DMS153 treated with DMSO at 0.1 percent for 48 hours (cell line): ENCODE results near the gene AMELX.

Experiments used
- DNase-seq: peaks from one replicate; lab custom pipeline; 2025; ENCODE audit not compliant: unreplicated experiment; lab: John Stamatoyannopoulos, UW

AMELX gene

GRCh38 chrX:11305641-11306040 lies 12.4 kb downstream of the AMELX start:
- no peak for DNase-seq

- no peak for DNase-seq
These were observed 16.0 kb downstream of the AMELX start for GRCh38 chrX:11309220-11309619.

GRCh38 chrX:11311706-11312105 lies 18.5 kb downstream of the AMELX start:
- DNase-seq, result no peak

GRCh38 chrX:11319806-11320520 lies 26.8 kb downstream of the AMELX start:
- no peak for DNase-seq

- no peak for DNase-seq
These were observed 28.8 kb downstream of the AMELX start for GRCh38 chrX:11321986-11322385.

- no peak for DNase-seq
These were observed 34.9 kb downstream of the AMELX start for GRCh38 chrX:11328134-11328533.

GRCh38 chrX:11329021-11329420 lies 35.8 kb downstream of the AMELX start:
- DNase-seq, result no peak

- no peak for DNase-seq
These were observed 38.6 kb downstream of the AMELX start for GRCh38 chrX:11331788-11332187.

- DNase-seq, result no peak
These were observed 41.0 kb downstream of the AMELX start for GRCh38 chrX:11334165-11334564.

GRCh38 chrX:11336201-11336600 lies 43.0 kb downstream of the AMELX start:
- DNase-seq, result no peak

- no peak for DNase-seq
These were observed 44.2 kb downstream of the AMELX start for GRCh38 chrX:11337292-11338009.

- DNase-seq, result no peak
These were observed 48.3 kb downstream of the AMELX start for GRCh38 chrX:11341274-11342201.

- no peak for DNase-seq
These were observed 49.5 kb downstream of the AMELX start for GRCh38 chrX:11342673-11343072.

GRCh38 chrX:11346121-11346682 lies 53.0 kb downstream of the AMELX start:
- DNase-seq, result no peak

GRCh38 chrX:11347300-11347699 lies 54.1 kb downstream of the AMELX start:
- no peak for DNase-seq

- DNase-seq, result no peak
These were observed 55.8 kb downstream of the AMELX start for GRCh38 chrX:11349020-11349419.

- DNase-seq, result no peak
These were observed 56.6 kb downstream of the AMELX start for GRCh38 chrX:11349661-11350337.
